HCT116 (cell line): ENCODE data around the gene HPN. TPM values are rescaled to one million over a fixed set of nuclear protein-coding genes. Genes with fewer than 3 reads are reported as not detected.

ENCODE experiments used
- ATAC-seq: fragments of 200-7000 bp; cut with Tn5 transposase; 2 replicates; pipeline ENCODE4 v1.9.1; 2020; ENCODE audit warnings: mild to moderate bottlenecking, moderate library complexity
- BruUV-seq: library from RNA; stranded (reverse); fragments of 400-500 nt; replicated peaks from 2 replicates; lab custom pipeline; 2021; lab: Mats Ljungman, UMichigan
- CTCF ChIA-PET: fragments of 300-600 bp; sonication (Branson Sonifier 250); formaldehyde crosslinking; loops from one replicate; lab custom pipeline; 2021; ENCODE audit warnings: antibody characterized with exemption; lab: Charles Lee
- POLR2A ChIA-PET: fragments of 300-600, 350-600 bp; sonication (Branson Sonifier 250); formaldehyde crosslinking; loops from one replicate; lab custom pipeline; 2021; ENCODE audit warnings: antibody characterized with exemption; lab: Charles Lee
- RAD21 ChIA-PET, 2 experiments: fragments of 300-600 bp; sonication (Branson Sonifier 250); formaldehyde crosslinking; loops; one replicate each; lab custom pipeline; 2023; ENCODE audit warnings: low total read pairs in 2 of 2; ENCODE audit not compliant: uncharacterized antibody in 2 of 2, unreplicated experiment in 2 of 2, low non-redundant PET in 1 of 2; lab: Charles Lee
- DNase-seq: peaks from one replicate; pipeline ENCODE4 v3.0.0-alpha.2; 2010; ENCODE audit warnings: low read depth, low spot score
- H2AFZ ChIP-seq: fragments of 200-600 bp; shearing (Covaris generic), sonication (generic); 2 replicates; pipeline ENCODE4 v1.6.1; 2017; ENCODE audit warnings: low read depth, mixed run types, mixed read lengths, antibody characterized with exemption, low read length; ENCODE audit not compliant: poor library complexity, severe bottlenecking
- H3K27ac ChIP-seq: 2 replicates; pipeline ENCODE4 v1.5.1; 2012; ENCODE audit warnings: low read depth, low read length
- H3K27me3 ChIP-seq: fragments of 200-600 bp; sonication (generic); 2 replicates; pipeline ENCODE4 v1.6.1; 2016; ENCODE audit warnings: mixed run types, low read length, mixed read lengths; ENCODE audit not compliant: insufficient read depth
- H3K36me3 ChIP-seq, 2 experiments: fragments of 200-500 bp in 1 of 2; fragments of 200-600 bp in 1 of 2; sonication (Bioruptor generic) in 1 of 2; sonication (generic) in 1 of 2; 2 replicates each; pipeline versions ENCODE4 v1.5.1 to v1.6.1; 2014 to 2016; ENCODE audit warnings: low read length in 2 of 2, inconsistent platforms in 1 of 2, mixed read lengths in 1 of 2, mixed run types in 1 of 2; ENCODE audit not compliant: insufficient read depth in 2 of 2, control insufficient read depth in 1 of 2
- H3K4me1 ChIP-seq, 2 experiments: fragments of 200-600 bp in 1 of 2; sonication (generic) in 1 of 2; 2 replicates each; pipeline versions ENCODE4 v1.5.1 to v1.6.1; 2012 to 2017; ENCODE audit warnings: low read length in 2 of 2, inconsistent platforms in 1 of 2, mild to moderate bottlenecking in 1 of 2, mixed read lengths in 1 of 2, mixed run types in 1 of 2, moderate library complexity in 1 of 2; ENCODE audit not compliant: insufficient read depth in 2 of 2, control insufficient read depth in 1 of 2
- H3K4me2 ChIP-seq: fragments of 200-600 bp; sonication (generic); 2 replicates; pipeline ENCODE4 v1.6.1; 2017; ENCODE audit warnings: mixed run types, low read length, mixed read lengths
- H3K4me3 ChIP-seq, 2 experiments: fragments of 200-600 bp in 1 of 2; sonication (generic) in 1 of 2; replicated peaks in 1 of 2; 2 replicates each; pipeline ENCODE4 v1.5.1; 2011 to 2016; ENCODE audit warnings: low read length in 2 of 2, control low read depth in 1 of 2, low read depth in 1 of 2, mild to moderate bottlenecking in 1 of 2, mixed read lengths in 1 of 2, mixed run types in 1 of 2
- H3K79me2 ChIP-seq: fragments of 200-600 bp; sonication (generic); 2 replicates; pipeline ENCODE4 v1.6.1; 2017; ENCODE audit warnings: mild to moderate bottlenecking, mixed run types, low read length, moderate library complexity, mixed read lengths; ENCODE audit not compliant: insufficient read depth
- H3K9ac ChIP-seq: fragments of 200-600 bp; sonication (generic); 2 replicates; pipeline ENCODE4 v1.6.1; 2016; ENCODE audit warnings: low read length, mixed read lengths
- H3K9me2 ChIP-seq: fragments of 200-600 bp; sonication (generic), shearing (Covaris generic); 2 replicates; pipeline ENCODE4 v1.6.1; 2017; ENCODE audit warnings: mixed run types, mild to moderate bottlenecking, moderate library complexity; ENCODE audit not compliant: insufficient read depth
- H3K9me3 ChIP-seq, 2 experiments: fragments of 200-500 bp in 1 of 2; fragments of 200-600 bp in 1 of 2; sonication (Bioruptor generic) in 1 of 2; sonication (generic) in 1 of 2; 2 replicates each; pipeline ENCODE4 v1.6.1; 2014 to 2017; ENCODE audit warnings: low read length in 2 of 2, mixed read lengths in 2 of 2, inconsistent platforms in 1 of 2, low read depth in 1 of 2, mild to moderate bottlenecking in 1 of 2, mixed run types in 1 of 2, moderate library complexity in 1 of 2; ENCODE audit not compliant: control insufficient read depth in 1 of 2, insufficient read depth in 1 of 2
- H4K20me1 ChIP-seq: fragments of 200-600 bp; sonication (generic), shearing (Covaris generic); 2 replicates; pipeline ENCODE4 v1.6.1; 2017; ENCODE audit warnings: mixed run types, mild to moderate bottlenecking, moderate library complexity; ENCODE audit not compliant: insufficient read depth
- EZH2 ChIP-seq: fragments of 200-600 bp; sonication (generic); IDR thresholded peaks from 2 replicates; pipeline ENCODE4 v1.6.1; 2017; ENCODE audit warnings: antibody characterized with exemption, mixed run types
- FOSL1 ChIP-seq: IDR thresholded peaks from 2 replicates; pipeline ENCODE4 v1.6.1; 2012; ENCODE audit warnings: low read depth
- ZBTB33 ChIP-seq: IDR thresholded peaks from 2 replicates; pipeline ENCODE4 v1.6.1; 2011; ENCODE audit warnings: mild to moderate bottlenecking, low read length, moderate library complexity; ENCODE audit not compliant: insufficient replicate concordance; ENCODE audit errors: extremely low read depth
- intact Hi-C: fragments of 100-400 bp; cut with micrococcal nuclease; formaldehyde crosslinking; loops from 2 replicates; pipeline ENCODE4 v1.10.0; 2022
- total RNA-seq: library from RNA; stranded (reverse); gene quantifications from one replicate; pipeline ENCODE4 v1.2.1, GENCODE V29; 2021; ENCODE audit not compliant: unreplicated experiment
- TF ChIP-seq, protein P1 (sequence below): IDR thresholded peaks from 2 replicates; pipeline ENCODE4 v1.6.1; 2012; ENCODE audit warnings: low read depth

Gene HPN
- total RNA-seq, 1 experiment from 2014 or later: 0.32 TPM

DNA sequence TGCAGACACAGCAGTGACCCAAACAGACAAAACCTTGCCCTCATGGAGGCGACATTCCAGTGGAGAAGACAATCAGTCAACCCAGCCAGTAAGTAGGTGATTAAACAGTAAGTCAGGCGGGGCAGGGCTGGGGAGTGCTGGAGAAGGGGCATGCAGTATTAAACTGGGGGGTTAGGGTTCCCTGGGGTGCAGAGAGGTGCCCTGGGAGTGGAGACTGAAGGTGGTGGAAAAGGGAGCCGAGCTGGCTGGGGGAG lies 42.9 kb downstream of the HPN start:
- TF ChIP-seq, protein P1, sequence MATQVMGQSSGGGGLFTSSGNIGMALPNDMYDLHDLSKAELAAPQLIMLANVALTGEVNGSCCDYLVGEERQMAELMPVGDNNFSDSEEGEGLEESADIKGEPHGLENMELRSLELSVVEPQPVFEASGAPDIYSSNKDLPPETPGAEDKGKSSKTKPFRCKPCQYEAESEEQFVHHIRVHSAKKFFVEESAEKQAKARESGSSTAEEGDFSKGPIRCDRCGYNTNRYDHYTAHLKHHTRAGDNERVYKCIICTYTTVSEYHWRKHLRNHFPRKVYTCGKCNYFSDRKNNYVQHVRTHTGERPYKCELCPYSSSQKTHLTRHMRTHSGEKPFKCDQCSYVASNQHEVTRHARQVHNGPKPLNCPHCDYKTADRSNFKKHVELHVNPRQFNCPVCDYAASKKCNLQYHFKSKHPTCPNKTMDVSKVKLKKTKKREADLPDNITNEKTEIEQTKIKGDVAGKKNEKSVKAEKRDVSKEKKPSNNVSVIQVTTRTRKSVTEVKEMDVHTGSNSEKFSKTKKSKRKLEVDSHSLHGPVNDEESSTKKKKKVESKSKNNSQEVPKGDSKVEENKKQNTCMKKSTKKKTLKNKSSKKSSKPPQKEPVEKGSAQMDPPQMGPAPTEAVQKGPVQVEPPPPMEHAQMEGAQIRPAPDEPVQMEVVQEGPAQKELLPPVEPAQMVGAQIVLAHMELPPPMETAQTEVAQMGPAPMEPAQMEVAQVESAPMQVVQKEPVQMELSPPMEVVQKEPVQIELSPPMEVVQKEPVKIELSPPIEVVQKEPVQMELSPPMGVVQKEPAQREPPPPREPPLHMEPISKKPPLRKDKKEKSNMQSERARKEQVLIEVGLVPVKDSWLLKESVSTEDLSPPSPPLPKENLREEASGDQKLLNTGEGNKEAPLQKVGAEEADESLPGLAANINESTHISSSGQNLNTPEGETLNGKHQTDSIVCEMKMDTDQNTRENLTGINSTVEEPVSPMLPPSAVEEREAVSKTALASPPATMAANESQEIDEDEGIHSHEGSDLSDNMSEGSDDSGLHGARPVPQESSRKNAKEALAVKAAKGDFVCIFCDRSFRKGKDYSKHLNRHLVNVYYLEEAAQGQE: no peak
- TF ChIP-seq ZBTB33 (no peak), FOSL1 (no peak), EZH2 (no peak)
- H3K79me2 ChIP-seq: no peaks in the 10 kb centered on the region
- no peaks in the 10 kb centered on the region for H3K36me3 ChIP-seq
- intact Hi-C loops: no loop called here
- no peaks in the 10 kb centered on the region for H3K9me2 ChIP-seq
- no peak for ATAC-seq
- H3K9ac ChIP-seq: no peak overlapping the region
- no peaks in the 10 kb centered on the region for H3K9me3 ChIP-seq
- no peak overlapping the region for H2AFZ ChIP-seq
- H3K4me1 ChIP-seq: peaks cover 0 to 7% of the 10 kb centered on the region in 2 experiments; a peak in 1 of 4 replicates
- ChIA-PET CTCF (no interaction called here), POLR2A (no interaction called here), RAD21 (no interaction called here)
- no TSS peak for BruUV-seq
- H3K4me2 ChIP-seq: no peak overlapping the region
- H3K4me3 ChIP-seq: no peak overlapping the region
- H3K27ac ChIP-seq: no peak overlapping the region
- H4K20me1 ChIP-seq: no peaks in the 10 kb centered on the region
- DNase-seq: no peak
- H3K27me3 ChIP-seq: no peaks in the 10 kb centered on the region
